GM18508 (cell line): ENCODE measurements around the gene ZFHX3.

Experiments
- ATAC-seq: cut with Tn5 transposase; IDR thresholded peaks from one replicate; pipeline ENCODE4 v1.9.1; 2021; ENCODE audit warnings: moderate number of reproducible peaks; ENCODE audit not compliant: insufficient read depth, unreplicated experiment

Gene ZFHX3

GRCh38 chr16:72890587-72890986, 157.3 kb downstream of the ZFHX3 start:
- ATAC-seq = no peak

GRCh38 chr16:72889616-72890582, 158.0 kb downstream of the ZFHX3 start:
- ATAC-seq = no peak

- ATAC-seq = no peak
These were observed 160.4 kb downstream of the ZFHX3 start for GRCh38 chr16:72887537-72887936.

- no peak for ATAC-seq
These were observed 161.5 kb downstream of the ZFHX3 start for GRCh38 chr16:72886346-72886974.

- ATAC-seq = no peak
These were observed 163.4 kb downstream of the ZFHX3 start for GRCh38 chr16:72884573-72884972.

GRCh38 chr16:72884037-72884436, 163.9 kb downstream of the ZFHX3 start:
- ATAC-seq = no peak

GRCh38 chr16:72879846-72880245, 168.1 kb downstream of the ZFHX3 start:
- ATAC-seq = no peak

GRCh38 chr16:72878301-72879269, 169.3 kb downstream of the ZFHX3 start:
- no peak for ATAC-seq

GRCh38 chr16:72877374-72878028, 170.4 kb downstream of the ZFHX3 start:
- ATAC-seq = no peak

GRCh38 chr16:72876981-72877373, 171.0 kb downstream of the ZFHX3 start:
- ATAC-seq = no peak

- no peak for ATAC-seq
These were observed 171.7 kb downstream of the ZFHX3 start for GRCh38 chr16:72876221-72876620.

- ATAC-seq = no peak
These were observed 172.5 kb downstream of the ZFHX3 start for GRCh38 chr16:72875291-72876031.

GRCh38 chr16:72873853-72874252, 174.1 kb downstream of the ZFHX3 start:
- no peak for ATAC-seq

- no peak for ATAC-seq
These were observed 174.9 kb downstream of the ZFHX3 start for GRCh38 chr16:72873044-72873443.

GRCh38 chr16:72865835-72866234, 182.1 kb downstream of the ZFHX3 start:
- no peak for ATAC-seq

- ATAC-seq = no peak
These were observed 182.7 kb downstream of the ZFHX3 start for GRCh38 chr16:72865258-72865657.

- ATAC-seq = no peak
These were observed 183.6 kb downstream of the ZFHX3 start for GRCh38 chr16:72864130-72864833.

- no peak for ATAC-seq
These were observed 185.8 kb downstream of the ZFHX3 start for GRCh38 chr16:72862090-72862489.
